ENCODE data around the gene ERVH48-1. TPM values are rescaled to one million over a fixed set of nuclear protein-coding genes. Genes with fewer than 3 reads are reported as not detected.
"Not testable (repeated sequence)": the region's sequence is repeated elsewhere in the genome, so short reads cannot be mapped to it uniquely, and the experiment has no call there.

ERVH48-1 gene
- polyA plus RNA-seq, 1 donor, result 1.3 TPM

DNA sequence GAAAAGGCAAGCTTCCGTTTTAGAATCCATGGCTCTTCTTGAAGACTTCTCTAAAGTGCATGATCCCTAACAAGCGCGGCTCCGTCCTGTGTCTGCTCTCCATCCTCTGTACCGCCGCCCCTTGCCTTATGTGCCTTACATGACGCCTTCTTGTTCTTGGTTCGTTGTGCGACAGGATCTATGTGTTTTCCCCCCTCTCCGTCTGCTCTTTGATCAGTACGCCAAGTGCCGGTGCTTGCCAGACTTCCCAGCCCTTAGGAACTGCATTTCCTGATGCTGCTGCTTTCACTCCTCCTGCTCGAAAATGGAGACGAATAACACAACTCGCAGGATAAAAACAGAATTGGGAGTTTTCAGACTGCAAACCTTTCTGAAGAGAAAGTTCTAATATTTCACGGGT, 19.2 kb downstream of the ERVH48-1 start:
- no peak for DNase-seq

DNA sequence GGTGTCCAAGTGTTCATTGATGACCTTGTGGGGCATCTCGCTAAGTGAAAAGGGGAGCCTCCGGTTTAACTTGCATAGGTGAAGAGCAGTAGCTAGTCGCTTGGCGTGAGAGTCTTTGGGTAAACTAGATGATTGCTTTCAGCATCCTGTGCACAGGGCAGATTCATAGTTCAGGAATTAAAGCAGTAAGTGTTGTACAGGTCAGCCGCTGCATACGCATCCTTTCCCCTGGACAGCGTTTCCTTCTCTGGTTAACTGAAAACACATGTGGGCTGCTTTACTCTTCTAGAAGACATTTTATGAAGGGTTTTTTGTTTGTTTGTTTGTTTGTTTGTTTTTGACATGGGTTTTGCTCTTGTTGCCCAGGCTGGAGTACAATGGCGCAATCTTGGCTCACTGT, 20.2 kb downstream of the ERVH48-1 start:
- DNase-seq, result no peak

DNA sequence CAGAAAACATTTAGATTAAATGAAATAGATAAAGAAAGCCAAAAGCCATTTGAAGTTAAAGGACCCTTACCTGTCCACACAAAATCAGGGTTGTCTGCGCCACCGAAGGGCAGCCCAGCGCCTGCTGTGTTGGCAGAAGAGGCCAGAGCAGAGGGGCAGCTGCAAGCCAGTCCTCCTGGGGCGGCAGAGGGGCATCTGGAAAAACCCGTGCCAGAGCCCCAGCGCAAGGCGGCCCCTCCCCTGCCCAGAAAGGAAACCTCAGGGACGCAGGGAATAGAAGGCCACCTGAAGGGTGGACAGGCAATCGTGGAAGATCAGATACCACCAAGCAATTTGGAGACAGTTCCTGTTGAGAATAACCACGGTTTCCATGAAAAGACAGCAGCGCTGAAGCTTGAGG, 21.6 kb downstream of the ERVH48-1 start:
- no peak for DNase-seq

DNA sequence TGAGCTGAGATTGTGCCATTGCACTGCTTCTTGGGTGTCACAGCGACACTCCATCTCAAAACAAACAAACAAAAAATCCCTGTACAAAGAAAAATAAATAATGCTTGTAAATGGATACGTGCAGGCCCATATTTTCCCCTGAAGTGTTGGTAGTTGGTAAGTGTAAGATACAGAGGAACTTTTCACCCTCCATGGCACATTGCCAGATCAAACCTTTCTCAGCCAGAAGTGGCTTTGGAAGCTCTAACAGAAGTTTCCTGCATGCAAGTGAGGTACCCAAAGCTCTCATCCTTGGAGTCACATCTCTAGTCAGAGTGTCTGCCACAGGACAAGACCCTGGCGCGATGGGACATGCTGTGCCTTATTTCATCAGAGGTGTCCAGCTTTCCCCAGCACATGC, 25.0 kb downstream of the ERVH48-1 start:
- DNase-seq, result no peak

DNA sequence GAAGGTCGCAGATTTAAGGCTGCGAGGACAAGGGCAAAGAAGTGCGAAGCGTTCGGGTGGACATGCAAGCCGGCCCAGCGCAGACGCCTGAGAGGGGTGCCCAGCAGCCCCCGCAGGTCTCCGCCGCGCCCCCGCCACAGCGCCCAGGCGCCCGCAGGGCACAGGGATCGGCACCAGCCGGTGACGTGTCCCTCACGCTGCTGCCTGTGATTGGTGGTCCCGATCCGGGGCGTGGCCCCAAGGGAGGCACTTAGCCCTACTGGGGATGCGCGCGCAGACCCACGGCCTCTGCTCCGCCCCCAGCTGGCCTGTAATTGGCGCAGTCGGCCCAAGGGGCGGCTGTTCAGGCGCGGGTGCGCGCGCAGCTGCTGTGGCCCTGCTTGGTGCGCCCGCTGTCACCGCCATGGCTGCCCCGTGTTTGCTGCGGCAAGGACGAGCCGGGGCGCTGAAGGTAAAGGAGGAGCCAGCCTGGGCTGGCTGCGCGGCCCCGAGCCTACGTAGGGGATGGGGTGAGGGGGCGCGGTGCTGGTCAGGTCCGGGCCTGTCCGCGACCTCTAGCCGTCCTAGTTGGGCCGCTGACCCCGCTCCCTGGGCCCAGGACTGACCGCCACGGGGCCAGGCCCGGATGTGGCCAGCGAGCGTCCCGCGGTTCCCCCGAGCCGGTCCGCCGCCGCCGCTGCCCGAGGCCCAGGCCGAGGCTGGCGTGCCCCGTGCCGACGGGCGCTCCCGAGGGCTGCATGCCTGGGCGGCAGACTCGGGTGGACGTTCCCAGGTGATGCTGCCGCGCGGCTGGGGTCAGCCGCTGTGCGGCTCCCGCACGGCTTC, 32.3 kb downstream of the ERVH48-1 start, which contains the start of gene NDUFV3:
TSS of gene NDUFV3 (plus strand) at position 379 of the 825 bp plus-strand sequence. CDS start at position 404, 25 bp downstream.
- DNase-seq, result peak; percentile 98

DNA sequence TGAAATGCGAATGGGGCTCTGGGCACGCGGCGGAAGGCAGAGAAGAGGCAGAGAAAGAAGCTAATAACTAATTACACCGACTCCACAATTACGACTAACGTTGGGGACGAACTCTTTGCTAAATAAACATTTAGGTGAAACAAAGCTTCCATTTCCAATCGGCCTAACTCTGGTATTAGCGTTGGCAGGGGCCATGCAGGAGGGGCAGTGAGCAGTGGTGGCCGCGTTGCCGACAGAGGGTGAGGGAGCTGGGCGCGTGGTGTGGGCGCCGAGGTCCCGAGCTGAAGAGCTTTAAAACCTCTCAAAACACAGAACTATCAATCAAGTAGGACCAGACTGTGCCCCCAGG, 32.9 kb downstream of the ERVH48-1 start:
- DNase-seq, result no peak

DNA sequence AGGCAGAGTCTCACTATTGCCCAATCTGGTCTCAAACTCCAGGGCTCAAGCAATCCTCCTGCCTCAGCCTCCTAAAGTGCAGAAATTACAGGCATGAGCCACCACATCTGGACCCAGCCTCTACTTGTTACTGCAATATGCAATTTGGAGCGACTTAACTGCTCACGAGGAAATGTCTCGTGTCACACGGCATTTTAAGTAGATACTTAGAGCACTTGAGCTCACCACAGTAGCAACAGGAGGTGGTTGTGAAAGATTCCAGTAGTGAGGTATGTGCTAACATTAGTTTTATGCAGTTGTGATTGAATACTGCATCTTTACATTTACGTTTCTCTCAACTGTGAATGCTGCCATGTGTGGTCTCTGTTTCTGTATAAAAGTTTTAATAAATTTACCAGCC, 38.1 kb downstream of the ERVH48-1 start:
- DNase-seq, result no peak

DNA sequence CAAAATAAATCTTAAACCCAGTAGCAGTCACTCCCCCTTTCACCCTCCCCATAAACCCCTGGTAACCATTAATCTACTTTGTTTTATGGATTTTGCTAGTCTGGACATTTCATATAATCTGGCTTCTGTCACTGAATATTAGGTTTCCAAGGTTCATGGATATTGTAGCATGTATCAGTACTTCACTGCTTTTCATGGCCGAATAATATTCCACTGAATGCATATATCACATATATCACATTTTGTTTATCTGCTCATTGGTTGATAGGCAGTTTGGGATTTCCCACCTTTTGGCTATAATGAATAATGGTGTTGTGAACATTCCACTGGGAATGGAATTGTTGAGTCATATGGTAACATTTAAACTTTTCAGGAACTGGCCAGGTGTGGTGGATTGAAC, 41.5 kb downstream of the ERVH48-1 start:
- DNase-seq, result no peak

DNA sequence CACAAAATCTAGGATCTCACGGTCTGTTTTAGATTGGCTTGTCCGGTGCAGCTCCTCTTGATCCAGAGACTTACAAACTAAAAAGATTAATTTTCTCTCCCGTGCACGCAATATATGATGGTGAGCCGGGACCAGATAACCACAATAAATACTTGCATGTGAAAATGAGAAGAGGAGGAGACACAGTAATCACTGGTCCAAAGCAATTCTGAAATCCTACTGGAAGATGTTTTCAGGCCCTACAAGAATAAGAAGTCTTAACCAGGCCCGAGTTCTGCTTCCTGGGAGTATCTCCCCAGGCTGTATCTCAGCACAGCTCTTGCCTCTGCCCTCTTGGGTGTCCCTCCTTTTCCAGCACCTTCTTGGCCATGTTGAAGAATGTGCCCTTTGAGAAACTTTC, 45.1 kb downstream of the ERVH48-1 start:
- no peak for DNase-seq

DNA sequence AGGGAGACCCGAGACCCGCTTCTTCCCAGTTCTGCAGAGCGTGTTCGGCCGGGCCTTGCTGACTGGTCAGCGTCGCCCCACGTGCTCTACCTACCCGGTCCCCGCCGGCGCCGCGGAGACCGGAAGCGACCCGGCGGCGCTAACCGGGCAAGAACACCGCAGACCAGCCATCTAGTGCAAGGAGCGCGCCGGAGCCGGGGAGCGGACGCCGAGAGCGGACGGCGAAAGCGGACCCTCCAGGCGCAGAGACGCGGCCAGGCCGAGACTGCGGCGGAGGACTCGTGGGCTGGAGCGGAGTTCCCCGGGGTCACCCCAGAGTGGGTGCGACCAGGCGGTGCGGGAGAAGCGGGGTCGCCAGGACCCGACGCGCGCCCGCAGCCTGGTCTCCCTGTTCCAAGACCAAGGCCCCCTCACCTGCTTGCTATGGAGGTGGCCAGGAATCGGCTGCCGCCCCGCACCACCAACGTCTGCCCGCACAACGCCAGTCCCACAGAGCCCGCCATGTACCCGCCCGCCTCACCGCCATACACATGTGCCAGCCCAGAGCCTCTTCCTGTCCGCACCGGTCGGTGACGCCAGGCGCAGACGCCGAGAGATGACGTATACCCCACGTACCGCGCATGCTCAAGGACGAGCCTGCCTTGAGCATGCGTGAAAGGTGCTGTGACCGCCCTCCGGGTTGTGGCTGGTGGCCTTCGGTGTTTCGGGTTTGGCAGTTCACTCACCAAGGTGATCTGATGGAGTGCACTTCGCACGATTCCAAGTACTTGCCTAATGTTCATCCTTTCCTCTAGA, 46.2 kb downstream of the ERVH48-1 start, which contains the start of gene WDR4:
TSS of gene WDR4 (minus strand) at position 547 of the 795 bp plus-strand sequence. CDS start at position 503, 44 bp downstream.
- DNase-seq, result peak; percentile 98

DNA sequence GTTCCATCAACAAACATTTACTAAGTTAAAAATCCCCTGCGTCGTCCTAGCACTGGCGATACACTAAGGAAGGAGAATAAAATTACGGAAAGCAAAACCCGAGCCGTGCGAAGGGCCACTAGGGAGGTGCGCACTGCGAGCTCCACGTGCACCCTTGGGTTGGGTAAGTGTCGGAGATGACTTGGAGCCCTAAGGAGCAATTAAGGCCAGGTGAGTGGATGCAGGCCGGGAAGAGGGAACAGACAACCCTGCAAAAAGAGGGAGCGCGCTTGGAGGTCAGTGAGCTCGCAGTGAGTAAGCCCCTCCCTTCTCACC, 46.8 kb downstream of the ERVH48-1 start:
- no peak for DNase-seq

DNA sequence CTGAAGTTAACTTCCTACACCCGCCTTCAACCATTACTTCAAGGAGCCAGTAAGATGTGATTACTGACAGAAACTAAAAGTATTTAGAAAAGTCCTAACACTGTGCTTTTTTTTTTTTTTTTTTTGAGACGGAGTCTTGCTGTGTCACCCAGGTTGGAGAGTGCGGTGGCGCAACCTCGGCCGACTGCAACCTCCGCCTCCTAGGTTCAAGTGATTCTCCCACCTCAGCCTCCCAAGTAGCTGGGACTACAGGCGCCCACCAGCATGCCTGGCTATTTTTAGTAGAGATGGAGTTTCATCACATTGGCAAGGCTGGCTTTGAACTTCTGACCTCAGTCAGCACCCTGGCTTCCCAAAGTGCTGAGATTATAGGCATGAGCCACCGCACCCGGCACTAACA, 49.6 kb downstream of the ERVH48-1 start:
- not testable (repeated sequence) for DNase-seq

DNA sequence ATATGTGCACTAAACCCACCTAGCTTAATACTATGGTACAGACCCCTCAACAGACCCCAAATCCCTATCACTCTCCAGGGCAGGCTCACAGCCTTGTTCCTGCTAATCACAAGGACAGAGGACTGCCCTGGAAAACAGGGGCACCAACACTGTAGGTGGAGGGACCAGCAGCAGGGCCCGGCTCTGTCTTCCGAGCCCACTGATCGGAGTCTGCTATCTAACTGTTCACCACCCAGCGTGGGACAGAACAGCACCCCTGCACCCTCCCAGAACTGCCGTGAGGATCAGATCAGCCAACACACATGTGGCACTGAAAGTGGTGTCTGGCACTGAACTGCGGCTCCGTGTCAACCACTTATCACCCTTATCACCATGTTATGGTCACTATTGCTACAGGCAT, 52.3 kb downstream of the ERVH48-1 start:
- no peak for DNase-seq

DNA sequence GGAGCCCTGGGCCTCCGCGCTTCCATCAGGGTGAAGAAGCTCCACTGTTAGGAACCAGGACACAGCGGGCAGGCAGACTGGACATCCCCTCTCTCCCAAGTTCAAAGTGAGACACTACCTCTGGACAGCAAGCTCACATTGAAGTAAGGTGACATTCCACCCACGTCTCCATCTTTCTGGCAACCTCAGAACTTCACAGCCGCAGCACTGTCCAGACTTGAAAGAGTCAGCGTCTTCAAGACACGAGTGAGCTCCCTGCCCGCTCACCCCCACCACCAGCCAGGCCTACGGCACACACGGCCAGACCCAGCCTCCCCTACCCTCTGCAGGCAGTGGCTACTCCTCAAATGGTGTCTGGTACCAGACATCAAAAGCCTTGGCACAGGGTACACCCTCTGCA, 57.2 kb downstream of the ERVH48-1 start:
- no peak for DNase-seq

Other genes with a start within 250 kb of the ERVH48-1 start
- gene WDR4, start 46.1 kb downstream of the ERVH48-1 start, polyA plus RNA-seq (ENCODE audit: insufficient read length), result 11.8 TPM
- 44.1 TPM for gene NDUFV3, start 32.3 kb downstream of the ERVH48-1 start, polyA plus RNA-seq (ENCODE audit: insufficient read length)
- 31.6 TPM for gene PKNOX1, start 48.9 kb upstream of the ERVH48-1 start, polyA plus RNA-seq (ENCODE audit: insufficient read length)
- 31.0 TPM for gene CBS, start 150.2 kb upstream of the ERVH48-1 start, polyA plus RNA-seq (ENCODE audit: insufficient read length)
- 71.1 TPM for gene U2AF1, start 181.9 kb upstream of the ERVH48-1 start, polyA plus RNA-seq (ENCODE audit: insufficient read length)
- gene CRYAA, start 243.4 kb upstream of the ERVH48-1 start, polyA plus RNA-seq (ENCODE audit: insufficient read length), result 0.22 TPM